Right lobe of liver (tissue), 6 donors: ENCODE measurements around the gene ULK2. TPM values are rescaled to one million over a fixed set of nuclear protein-coding genes. Genes with fewer than 3 reads are reported as not detected.

Experiments
- ATAC-seq, 4 donors: fragments of 200-7000 bp; cut with Tn5 transposase; one replicate each; pipeline ENCODE4 v1.9.1; 2020; ENCODE audit warnings: mild to moderate bottlenecking in 4 of 4, moderate library complexity in 4 of 4
- DNase-seq, 3 donors: peaks; one replicate each; pipeline ENCODE4 v3.0.0-alpha.2; 2020
- H3K27ac ChIP-seq, 3 donors: fragments of 200-600 bp; one replicate each; pipeline ENCODE4 v1.8.0; 2022
- H3K27me3 ChIP-seq, 2 donors: fragments of 200-600 bp; one replicate each; pipeline ENCODE4 v1.8.0; 2022
- H3K36me3 ChIP-seq, 4 donors: fragments of 200-600 bp; sonication (generic) in 1 of 4; one replicate each; pipeline versions ENCODE4 v1.5.1 to v1.8.0; 2017 to 2022; ENCODE audit warnings: control low read depth in 1 of 4
- H3K4me1 ChIP-seq, 4 donors: fragments of 200-600 bp; sonication (generic) in 1 of 4; one replicate each; pipeline versions ENCODE4 v1.5.1 to v1.8.0; 2017 to 2022; ENCODE audit warnings: control low read depth in 1 of 4
- H3K4me3 ChIP-seq, 3 donors: fragments of 200-600 bp; one replicate each; pipeline ENCODE4 v1.8.0; 2022
- H3K9me3 ChIP-seq, 4 donors: fragments of 200-600 bp; sonication (generic) in 1 of 4; one replicate each; pipeline versions ENCODE4 v1.5.1 to v1.8.0; 2017 to 2022; ENCODE audit warnings: control low read depth in 1 of 4
- POLR2A ChIP-seq: fragments of 450-650 bp; IDR thresholded peaks from one replicate; pipeline ENCODE4 v1.6.1; 2017; ENCODE audit warnings: antibody characterized with exemption, mild to moderate bottlenecking
- WGBS: methylation state at CpG from one replicate; pipeline ENCODE4 v1.1.6; 2018; ENCODE audit warnings: low coverage, low lambda C conversion rate; ENCODE audit not compliant: insufficient coverage; ENCODE audit errors: missing lambda C conversion rate; 5-methylcytosine and 5-hydroxymethylcytosine counted together
- intact Hi-C, 2 donors: fragments of 100-400 bp; cut with DNase I; formaldehyde crosslinking; loops; one replicate each; pipeline versions ENCODE4 v1.11.2 to v1.14.1; 2022
- long read RNA-seq: library from polyadenylated mRNA; unstranded; transcript quantifications from one replicate; pipeline ENCODE4 v2.0.0, GENCODE V29; 2019
- total RNA-seq, 6 experiments: library from RNA; depleted of rRNA in 2 of 6; stranded (reverse); fragments of >200 nt in 2 of 6; fragmentation: NEBNext Ultra II Directional in 3 of 6; extraction: Animal tissue kit (Norgen Biotek cat#: 25700) in 3 of 6; gene quantifications; one replicate each; pipeline versions ENCODE4 v1.1.0 to v1.2.4, GENCODE V29; 2016 to 2023
- TF ChIP-seq, protein P1 (sequence below), 4 donors: fragments of 200-600 bp in 3 of 4; fragments of 450-650 bp in 1 of 4; IDR thresholded peaks; one replicate each; pipeline versions ENCODE4 v1.5.1 to v1.8.0; 2016 to 2022; ENCODE audit warnings: antibody characterized with exemption in 4 of 4, mild to moderate bottlenecking in 2 of 4
- donor health status: DM: no; HTN: yes; CAD: no.
- donor health status: DM: no; HTN: no; CAD: no.
- donor health status: DM: no; HTN: no; CAD: no.
- donor health status: DM: no; HTN: yes; CAD: no.
- donor health status: DM: no; HTN: yes; CAD: no.

The ULK2 gene
- 1 to 10 TPM; 3.5 to 6.1 (median 4.8) TPM for total RNA-seq
- long read RNA-seq, partial matches to known transcripts, result 0 of 1 reads
- long read RNA-seq, other reads (novel, unspliced or antisense), result 1 of 1 reads

GRCh38 chr17:19867329-19868078 is at the start of gene ULK2:
TSS of gene ULK2 (minus strand) at chr17:19867936. CDS start at chr17:19867417, 519 bp downstream.
- peak; percentile 78 to 89 (median 83) for ATAC-seq
- WGBS, result 2% methylated on average over 13 of the region's 111 CpGs

DNA sequence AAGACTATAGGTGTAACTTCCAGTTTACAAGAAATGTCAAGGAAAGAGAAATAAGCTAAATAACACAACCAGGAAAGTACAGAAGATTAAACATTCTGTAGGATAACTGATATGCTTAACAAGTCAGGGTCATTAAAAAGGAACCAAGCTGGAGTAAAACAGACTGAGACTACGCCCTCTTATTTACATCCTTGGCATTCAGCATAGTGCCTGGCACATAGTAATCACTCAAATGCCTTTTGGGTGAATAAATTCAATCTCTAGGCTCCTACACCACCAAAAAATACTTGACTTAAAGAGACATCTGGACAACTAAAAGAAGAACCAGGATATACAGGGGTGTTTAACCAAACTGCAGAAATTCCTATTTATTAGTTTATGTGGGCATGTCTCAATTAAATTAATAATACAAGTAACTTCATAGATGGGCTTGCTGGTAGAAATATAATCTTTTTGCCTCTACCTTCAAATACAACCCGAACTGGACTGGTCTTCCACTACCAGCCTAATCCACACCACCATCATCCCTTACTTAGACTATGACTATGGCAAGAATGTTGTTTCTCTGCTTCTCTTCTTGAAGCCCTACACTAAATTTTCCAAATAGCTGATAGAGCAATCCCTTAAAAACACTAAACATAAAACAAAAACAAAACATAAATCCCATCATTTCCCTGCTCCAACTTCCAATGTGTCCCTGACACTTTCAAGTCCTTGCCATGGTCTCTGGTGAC is 47.7 kb upstream of the ULK2 start:
- no peak overlapping the region for H3K4me3 ChIP-seq
- H3K27ac ChIP-seq, result no peak overlapping the region
- WGBS, result 93% methylated on average over 2 of the region's 2 CpGs
- no peaks in the 10 kb centered on the region for H3K9me3 ChIP-seq
- H3K27me3 ChIP-seq, result no peaks in the 10 kb centered on the region
- intact Hi-C loops, result no loop called here
- H3K36me3 ChIP-seq, result peaks cover 0 to 54% (median 21%) of the 10 kb centered on the region in 4 donors
- H3K4me1 ChIP-seq, result no peaks in the 10 kb centered on the region
- DNase-seq, result no peak
- no peak for ATAC-seq
- TF ChIP-seq POLR2A, result no peak
- TF ChIP-seq, protein P1, sequence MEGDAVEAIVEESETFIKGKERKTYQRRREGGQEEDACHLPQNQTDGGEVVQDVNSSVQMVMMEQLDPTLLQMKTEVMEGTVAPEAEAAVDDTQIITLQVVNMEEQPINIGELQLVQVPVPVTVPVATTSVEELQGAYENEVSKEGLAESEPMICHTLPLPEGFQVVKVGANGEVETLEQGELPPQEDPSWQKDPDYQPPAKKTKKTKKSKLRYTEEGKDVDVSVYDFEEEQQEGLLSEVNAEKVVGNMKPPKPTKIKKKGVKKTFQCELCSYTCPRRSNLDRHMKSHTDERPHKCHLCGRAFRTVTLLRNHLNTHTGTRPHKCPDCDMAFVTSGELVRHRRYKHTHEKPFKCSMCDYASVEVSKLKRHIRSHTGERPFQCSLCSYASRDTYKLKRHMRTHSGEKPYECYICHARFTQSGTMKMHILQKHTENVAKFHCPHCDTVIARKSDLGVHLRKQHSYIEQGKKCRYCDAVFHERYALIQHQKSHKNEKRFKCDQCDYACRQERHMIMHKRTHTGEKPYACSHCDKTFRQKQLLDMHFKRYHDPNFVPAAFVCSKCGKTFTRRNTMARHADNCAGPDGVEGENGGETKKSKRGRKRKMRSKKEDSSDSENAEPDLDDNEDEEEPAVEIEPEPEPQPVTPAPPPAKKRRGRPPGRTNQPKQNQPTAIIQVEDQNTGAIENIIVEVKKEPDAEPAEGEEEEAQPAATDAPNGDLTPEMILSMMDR (IDR thresholded peaks at IDR 0.05), result no peak

More at GRCh38 chr17:19867329-19868078, at the start of gene ULK2:
- peak; percentile 55 to 67 (median 65) for DNase-seq
- Histone ChIP-seq H3K4me1 (peaks cover 0 to 4% (median 0%) of the 10 kb centered on the region in 4 donors), H3K27ac (peak within 1 kb of the TSS; percentile 40 to 79 (median 58)), H3K27me3 (no peaks in the 10 kb centered on the region), H3K4me3 (peak within 1 kb of the TSS; percentile 73 to 75 (median 74)), H3K9me3 (no peaks in the 10 kb centered on the region), H3K36me3 (no peaks in the 10 kb centered on the region)
- TF ChIP-seq POLR2A, result peak; percentile 71
- TF ChIP-seq, protein P1 (IDR thresholded peaks at IDR 0.05), result peak; percentile 6 to 43 (median 20)
- intact Hi-C loops, result no loop called here

GRCh38 chr17:19911033-19911432 is 43.3 kb upstream of the ULK2 start:
- 95% methylated on average over 2 of the region's 2 CpGs for WGBS
- no peak overlapping the region for H3K4me3 ChIP-seq
- H3K4me1 ChIP-seq, result no peaks in the 10 kb centered on the region
- TF ChIP-seq, protein P1 (IDR thresholded peaks at IDR 0.05), result no peak
- TF ChIP-seq POLR2A, result no peak
- ATAC-seq (no peak), DNase-seq (no peak)
- intact Hi-C loops, result no loop called here
- H3K27me3 ChIP-seq, result no peaks in the 10 kb centered on the region
- H3K27ac ChIP-seq, result no peak overlapping the region
- no peaks in the 10 kb centered on the region for H3K9me3 ChIP-seq
- peaks cover 0 to 49% (median 8%) of the 10 kb centered on the region in 4 donors for H3K36me3 ChIP-seq

DNA sequence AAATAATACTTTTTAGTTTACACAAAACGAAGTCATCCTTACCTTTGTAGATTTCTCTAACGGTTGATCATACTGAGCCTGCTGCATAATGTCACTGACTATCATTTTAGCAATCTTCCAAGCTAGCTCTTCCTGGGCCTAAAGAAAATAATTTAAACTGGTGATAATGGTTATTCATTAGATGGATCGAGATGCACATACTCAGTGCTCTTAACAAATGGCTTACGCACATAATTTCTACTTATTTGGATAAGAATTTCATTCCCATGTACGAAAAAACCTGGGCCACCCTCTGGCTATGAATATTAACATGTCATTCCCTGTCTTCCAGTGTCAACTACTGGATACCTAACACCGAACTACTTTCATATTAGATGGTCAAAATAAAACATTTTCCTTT is 41.4 kb upstream of the ULK2 start:
- DNase-seq, result no peak
- intact Hi-C loops, result no loop called here
- peaks cover 0 to 19% (median under 1%) of the 10 kb centered on the region in 4 donors for H3K4me1 ChIP-seq
- 77% methylated on average over 6 of the region's 6 CpGs for WGBS
- TF ChIP-seq POLR2A, result no peak
- TF ChIP-seq, protein P1 (IDR thresholded peaks at IDR 0.05), result no peak
- H3K4me3 ChIP-seq, result no peak overlapping the region
- no peaks in the 10 kb centered on the region for H3K27me3 ChIP-seq
- no peaks in the 10 kb centered on the region for H3K9me3 ChIP-seq
- peaks cover 0 to 42% (median 6%) of the 10 kb centered on the region in 4 donors for H3K36me3 ChIP-seq
- ATAC-seq, result no peak
- no peak overlapping the region for H3K27ac ChIP-seq
